Anterior cingulate cortex (tissue), 58 donors: ENCODE measurements around the gene GOLGA6D.
"Not testable (repeated sequence)": the region's sequence is repeated elsewhere in the genome, so short reads cannot be mapped to it uniquely, and the experiment has no call there.

ENCODE experiments used
- DNase-seq, 58 donors: peaks; one replicate each; lab custom pipeline; 2025; lab: John Stamatoyannopoulos, UW

The GOLGA6D gene

GRCh38 chr15:75282572-75282971 is at the start of gene GOLGA6D:
TSS of gene GOLGA6D (plus strand) at chr15:75282835. CDS start at chr15:75282876, 41 bp downstream.
- DNase-seq = not testable (repeated sequence)

GRCh38 chr15:75233504-75234190 is 49.0 kb upstream of the GOLGA6D start:
- DNase-seq = no peak

- no peak for DNase-seq
These were observed 48.3 kb upstream of the GOLGA6D start for GRCh38 chr15:75234191-75234810.

- no peak for DNase-seq
These were observed 47.5 kb upstream of the GOLGA6D start for GRCh38 chr15:75235051-75235673.

GRCh38 chr15:75235760-75236729 is 46.6 kb upstream of the GOLGA6D start:
- no peak for DNase-seq

GRCh38 chr15:75237316-75237982 is 45.2 kb upstream of the GOLGA6D start:
- no peak for DNase-seq

GRCh38 chr15:75238150-75238549 is 44.5 kb upstream of the GOLGA6D start:
- DNase-seq = no peak

- DNase-seq = not testable (repeated sequence)
These were observed 36.9 kb upstream of the GOLGA6D start for GRCh38 chr15:75245741-75246140.

GRCh38 chr15:75248991-75249390 is 33.6 kb upstream of the GOLGA6D start:
- not testable (repeated sequence) for DNase-seq

- no peak for DNase-seq
These were observed 32.9 kb upstream of the GOLGA6D start for GRCh38 chr15:75249726-75250125.

GRCh38 chr15:75251343-75251742 is 31.3 kb upstream of the GOLGA6D start:
- DNase-seq = not testable (repeated sequence)

- not testable (repeated sequence) for DNase-seq
These were observed 30.4 kb upstream of the GOLGA6D start for GRCh38 chr15:75252285-75252684.

GRCh38 chr15:75258034-75258433 is 24.6 kb upstream of the GOLGA6D start, which contains the start of gene GOLGA6C:
TSS of gene GOLGA6C (plus strand) at chr15:75258334. CDS start at chr15:75258599, 265 bp downstream.
- not testable (repeated sequence) for DNase-seq

GRCh38 chr15:75258620-75259343 is 23.9 kb upstream of the GOLGA6D start:
- not testable (repeated sequence) for DNase-seq

- not testable (repeated sequence) for DNase-seq
These were observed 22.8 kb upstream of the GOLGA6D start for GRCh38 chr15:75259873-75260272.

GRCh38 chr15:75273751-75274359 is 8.8 kb upstream of the GOLGA6D start:
- not testable (repeated sequence) for DNase-seq

- DNase-seq = not testable (repeated sequence)
These were observed 8.0 kb upstream of the GOLGA6D start for GRCh38 chr15:75274509-75275107.

- DNase-seq = not testable (repeated sequence)
These were observed 7.0 kb upstream of the GOLGA6D start for GRCh38 chr15:75275617-75276016.
